Measurements from ENCODE around the gene OR5K3. TPM values are rescaled to one million over a fixed set of nuclear protein-coding genes. Genes with fewer than 3 reads are reported as not detected.
"Not testable (repeated sequence)": the region's sequence is repeated elsewhere in the genome, so short reads cannot be mapped to it uniquely, and the experiment has no call there.

OR5K3 gene
- not detected for total RNA-seq
- long read RNA-seq: 0 reads

GRCh38 chr3:98390366-98390765, at the start of gene OR5K3:
Gene OR5K3, plus strand, starts transcription at chr3:98390666. Its CDS starts 0 bp downstream, at chr3:98390666.
- no peak for ATAC-seq
- intact Hi-C loops (cut with DNase I): no loop called here
- no peak for DNase-seq (ENCODE audit: missing footprints)

- DNase-seq (ENCODE audit: missing footprints) (no peak), ATAC-seq (no peak)
- intact Hi-C loops (cut with DNase I): no loop called here
These were observed 48.7 kb upstream of the OR5K3 start for GRCh38 chr3:98341758-98342157.

- ATAC-seq (no peak), DNase-seq (ENCODE audit: missing footprints) (no peak)
- intact Hi-C loops (cut with DNase I): no loop called here
These were observed 46.6 kb upstream of the OR5K3 start for GRCh38 chr3:98343647-98344507.

- ATAC-seq (no peak), DNase-seq (ENCODE audit: missing footprints) (no peak)
- intact Hi-C loops (cut with DNase I): no loop called here
These were observed 40.4 kb upstream of the OR5K3 start for GRCh38 chr3:98350082-98350481.

- ATAC-seq (no peak), DNase-seq (ENCODE audit: missing footprints) (no peak)
- intact Hi-C loops (cut with DNase I): no loop called here
These were observed 36.9 kb upstream of the OR5K3 start, which contains the start of gene OR5K4 for GRCh38 chr3:98353554-98353953. Gene OR5K4, plus strand, starts transcription at chr3:98353854. Its CDS starts 0 bp downstream, at chr3:98353854.

- intact Hi-C loops (cut with DNase I): no loop called here
- DNase-seq (ENCODE audit: missing footprints): no peak
- no peak for ATAC-seq
These were observed 31.2 kb upstream of the OR5K3 start for GRCh38 chr3:98359250-98359649.

- ATAC-seq (no peak), DNase-seq (ENCODE audit: missing footprints) (no peak)
These were observed 30.3 kb upstream of the OR5K3 start for GRCh38 chr3:98359993-98360675.

GRCh38 chr3:98360681-98361080, 29.8 kb upstream of the OR5K3 start:
- no peak for ATAC-seq
- no peak for DNase-seq (ENCODE audit: missing footprints)
- intact Hi-C loops (cut with DNase I): no loop called here

More at GRCh38 chr3:98359993-98360675, 30.3 kb upstream of the OR5K3 start:
- intact Hi-C loops (cut with DNase I): no loop called here

- intact Hi-C loops (cut with DNase I): no loop called here
- DNase-seq (ENCODE audit: missing footprints) (no peak), ATAC-seq (no peak)
These were observed 29.2 kb upstream of the OR5K3 start for GRCh38 chr3:98361289-98361688.

GRCh38 chr3:98367464-98368246, 22.8 kb upstream of the OR5K3 start:
- intact Hi-C loops (cut with DNase I): no loop called here
- DNase-seq (ENCODE audit: missing footprints) (no peak), ATAC-seq (no peak)

- DNase-seq (ENCODE audit: missing footprints) (no peak), ATAC-seq (no peak)
- intact Hi-C loops (cut with DNase I): no loop called here
These were observed 19.3 kb upstream of the OR5K3 start for GRCh38 chr3:98371186-98371585.

- ATAC-seq (no peak), DNase-seq (ENCODE audit: missing footprints) (no peak)
- intact Hi-C loops (cut with DNase I): no loop called here
These were observed 18.6 kb upstream of the OR5K3 start for GRCh38 chr3:98371853-98372252.

- intact Hi-C loops (cut with DNase I): no loop called here
- no peak for ATAC-seq
- no peak for DNase-seq (ENCODE audit: missing footprints)
These were observed 18.0 kb upstream of the OR5K3 start for GRCh38 chr3:98372445-98372844.

GRCh38 chr3:98376631-98377030, 13.8 kb upstream of the OR5K3 start:
- ATAC-seq (no peak), DNase-seq (ENCODE audit: missing footprints) (no peak)
- intact Hi-C loops (cut with DNase I): no loop called here

- ATAC-seq (no peak), DNase-seq (ENCODE audit: missing footprints) (no peak)
- intact Hi-C loops (cut with DNase I): no loop called here
These were observed 2.3 kb upstream of the OR5K3 start for GRCh38 chr3:98388147-98388546.

GRCh38 chr3:98395101-98395500, 4.6 kb downstream of the OR5K3 start:
- intact Hi-C loops (cut with DNase I): no loop called here
- ATAC-seq (no peak), DNase-seq (ENCODE audit: missing footprints) (no peak)

- ATAC-seq; DNase-seq (ENCODE audit: missing footprints); intact Hi-C loops (cut with DNase I): not testable (repeated sequence)
These were observed 6.0 kb downstream of the OR5K3 start for GRCh38 chr3:98396482-98396881.

- intact Hi-C loops (cut with DNase I): no loop called here
- no peak for DNase-seq (ENCODE audit: missing footprints)
- ATAC-seq: no peak
These were observed 8.0 kb downstream of the OR5K3 start for GRCh38 chr3:98398513-98398912.

GRCh38 chr3:98402507-98402906, 12.0 kb downstream of the OR5K3 start:
- intact Hi-C loops (cut with DNase I): no loop called here
- no peak for DNase-seq (ENCODE audit: missing footprints)
- ATAC-seq: no peak

All from Right ventricle myocardium inferior (tissue), 1 donor.